ENCODE measurements around the gene VKORC1. TPM values are rescaled to one million over a fixed set of nuclear protein-coding genes. Genes with fewer than 3 reads are reported as not detected.

VKORC1 gene
- total RNA-seq, 1 experiment from 2014 or later, result 145 TPM

GRCh38 chr16:31050280-31051030 lies 44.1 kb downstream of the VKORC1 start:
- H3K27me3 ChIP-seq, result no peaks in the 10 kb centered on the region
- peak; percentile 55 to 71 for DNase-seq
- no peak overlapping the region for H3K27ac ChIP-seq
- H3K9me3 ChIP-seq (replicated peaks), result no peaks in the 10 kb centered on the region; the same call in 1 of the 2 replicates
- H3K36me3 ChIP-seq, result no peaks in the 10 kb centered on the region
- no peak overlapping the region for H3K4me3 ChIP-seq
- H3K4me1 ChIP-seq, result peaks cover 23% of the 10 kb centered on the region

DNA sequence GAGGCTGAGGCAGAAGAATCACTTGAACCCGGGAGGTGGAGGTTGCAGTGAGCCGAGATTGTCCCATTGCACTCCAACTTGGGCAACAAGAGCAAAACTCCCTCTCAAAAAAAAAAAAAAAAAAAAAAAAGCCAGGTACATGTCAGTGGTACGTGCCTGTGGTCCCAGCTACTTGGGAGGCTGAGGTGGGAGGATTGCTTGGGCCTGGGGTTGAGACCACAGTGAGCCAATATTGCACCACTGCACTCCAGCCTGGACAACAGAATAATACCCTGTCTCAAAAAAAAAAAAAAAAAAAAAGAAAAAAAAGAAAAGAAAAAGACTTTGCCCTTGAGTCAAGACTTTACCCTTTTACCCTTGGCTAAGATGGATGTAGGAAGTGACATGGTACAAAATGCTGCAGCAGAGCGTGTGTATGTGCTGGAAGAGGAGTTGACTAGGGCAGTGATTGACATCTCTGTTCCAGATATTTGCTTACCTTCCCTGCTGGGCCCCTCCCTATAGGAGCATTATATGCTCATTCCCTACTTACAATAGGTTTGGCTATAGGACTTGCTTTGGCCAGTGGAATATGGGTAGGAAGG lies 50.6 kb downstream of the VKORC1 start:
- Histone ChIP-seq H3K36me3 (peaks cover 17% of the 10 kb centered on the region), H3K27ac (no peak overlapping the region), H3K27me3 (no peaks in the 10 kb centered on the region), H3K4me1 (no peaks in the 10 kb centered on the region), H3K4me3 (no peak overlapping the region), H3K9me3 (replicated peaks) (no peaks in the 10 kb centered on the region; the same call in 1 of the 2 replicates)
- DNase-seq, result no peak

DNA sequence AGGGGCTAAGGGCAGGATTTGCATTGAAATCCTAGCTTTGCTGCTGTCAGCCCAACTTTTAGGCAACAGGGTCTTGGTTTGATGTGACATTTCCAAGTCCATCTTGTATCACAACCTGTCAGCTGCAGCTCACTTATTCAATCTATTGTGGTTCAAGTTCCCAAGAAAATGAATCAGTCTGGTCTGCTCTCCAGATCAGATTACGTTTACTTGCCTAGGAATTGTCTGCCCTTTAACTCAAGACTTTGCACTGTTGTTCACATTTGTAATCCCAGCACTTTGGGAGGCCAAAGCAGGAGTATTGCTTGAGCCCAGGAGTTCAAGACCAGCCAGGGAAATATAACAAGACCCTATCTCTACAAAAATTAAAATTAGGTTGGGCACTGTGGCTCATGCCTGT lies 51.2 kb downstream of the VKORC1 start:
- H3K27ac ChIP-seq, result no peak overlapping the region
- no peaks in the 10 kb centered on the region for H3K27me3 ChIP-seq
- no peaks in the 10 kb centered on the region; the same call in 1 of the 2 replicates for H3K9me3 ChIP-seq (replicated peaks)
- no peak overlapping the region for H3K4me3 ChIP-seq
- no peaks in the 10 kb centered on the region for H3K4me1 ChIP-seq
- no peak for DNase-seq
- peaks cover 17% of the 10 kb centered on the region for H3K36me3 ChIP-seq

- no peaks in the 10 kb centered on the region; the same call in 1 of the 2 replicates for H3K9me3 ChIP-seq (replicated peaks)
- H3K4me3 ChIP-seq, result no peak overlapping the region
- H3K4me1 ChIP-seq, result no peaks in the 10 kb centered on the region
- H3K36me3 ChIP-seq, result peaks cover 17% of the 10 kb centered on the region
- H3K27ac ChIP-seq, result no peak overlapping the region
- no peak for DNase-seq
- no peaks in the 10 kb centered on the region for H3K27me3 ChIP-seq
Observed at GRCh38 chr16:31042866-31043265, 51.7 kb downstream of the VKORC1 start.

Other genes with a start within 250 kb of the VKORC1 start
- 28.1 and 30.3 TPM in 2 replicates for gene BCL7C, start 200.7 kb downstream of the VKORC1 start, total RNA-seq (2014; rRNA removed; shearing (Covaris generic))
- gene CTF1, start 198.2 kb downstream of the VKORC1 start, total RNA-seq (2014; rRNA removed; shearing (Covaris generic)), result 1.3 and 1.4 TPM in 2 replicates
- gene FBXL19, start 171.2 kb downstream of the VKORC1 start, total RNA-seq (2014; rRNA removed; shearing (Covaris generic)), result 14.2 and 14.4 TPM in 2 replicates
- gene ORAI3, start 145.7 kb downstream of the VKORC1 start, total RNA-seq (2014; rRNA removed; shearing (Covaris generic)), result 4.0 and 7.0 TPM in 2 replicates
- 8.9 TPM in 2 replicates for gene SETD1A, start 137.0 kb downstream of the VKORC1 start, total RNA-seq (2014; rRNA removed; shearing (Covaris generic))
- gene HSD3B7, start 109.6 kb downstream of the VKORC1 start, total RNA-seq (2014; rRNA removed; shearing (Covaris generic)), result 2.6 and 3.4 TPM in 2 replicates
- 0.94 and 1.4 TPM in 2 replicates for gene STX1B, start 84.2 kb downstream of the VKORC1 start, total RNA-seq (2014; rRNA removed; shearing (Covaris generic))
- 22.6 and 23.9 TPM in 2 replicates for gene STX4, start 61.2 kb downstream of the VKORC1 start, total RNA-seq (2014; rRNA removed; shearing (Covaris generic))
- gene ZNF668, start 20.6 kb downstream of the VKORC1 start, total RNA-seq (2014; rRNA removed; shearing (Covaris generic)), result 21.5 and 21.8 TPM in 2 replicates
- gene ZNF646, start 20.4 kb downstream of the VKORC1 start, total RNA-seq (2014; rRNA removed; shearing (Covaris generic)), result 20.3 and 26.4 TPM in 2 replicates
- 2.8 and 4.3 TPM in 2 replicates for gene PRSS53, start 5.9 kb downstream of the VKORC1 start, total RNA-seq (2014; rRNA removed; shearing (Covaris generic))
- 31.2 and 31.8 TPM in 2 replicates for gene BCKDK, start 13.6 kb upstream of the VKORC1 start, total RNA-seq (2014; rRNA removed; shearing (Covaris generic))
- gene KAT8, start 22.9 kb upstream of the VKORC1 start, total RNA-seq (2014; rRNA removed; shearing (Covaris generic)), result 38.0 and 42.6 TPM in 2 replicates
- not detected in 2 replicates for gene PRSS8, start 40.9 kb upstream of the VKORC1 start, total RNA-seq (2014; rRNA removed; shearing (Covaris generic))
- gene PRSS36, start 55.3 kb upstream of the VKORC1 start, total RNA-seq (2014; rRNA removed; shearing (Covaris generic)), result 0.43 and 0.51 TPM in 2 replicates
- 92.1 and 111 TPM in 2 replicates for gene FUS, start 85.3 kb upstream of the VKORC1 start, total RNA-seq (2014; rRNA removed; shearing (Covaris generic))
- not detected in 2 replicates for gene PYCARD, start 108.0 kb upstream of the VKORC1 start, total RNA-seq (2014; rRNA removed; shearing (Covaris generic))
- gene TRIM72, start 119.3 kb upstream of the VKORC1 start, total RNA-seq (2014; rRNA removed; shearing (Covaris generic)), result 32.5 and 33.7 TPM in 2 replicates
- gene PYDC1, start 122.3 kb upstream of the VKORC1 start, total RNA-seq (2014; rRNA removed; shearing (Covaris generic)), result not detected in 2 replicates
- not detected in 2 replicates for gene ITGAM, start 165.2 kb upstream of the VKORC1 start, total RNA-seq (2014; rRNA removed; shearing (Covaris generic))